Effector memory CD4-positive, alpha-beta T cell (primary cell): ENCODE measurements around the gene FALEC.

Source experiments
- DNase-seq, 3 donors: peaks; one replicate each; pipeline ENCODE4 v3.0.0-alpha.2; 2020
- H3K27ac ChIP-seq: 2 replicates; pipeline ENCODE4 v1.7.0; 2013; ENCODE audit warnings: mild to moderate bottlenecking, low read length, moderate library complexity; ENCODE audit not compliant: insufficient read depth, poor library complexity, severe bottlenecking
- H3K27me3 ChIP-seq: replicated peaks from 2 replicates; pipeline ENCODE4 v1.7.0; 2013; ENCODE audit warnings: mild to moderate bottlenecking, low read length; ENCODE audit not compliant: insufficient read depth, control insufficient read depth, poor library complexity, severe bottlenecking
- H3K36me3 ChIP-seq: 2 replicates; pipeline ENCODE4 v1.7.0; 2013; ENCODE audit warnings: mild to moderate bottlenecking, low read length, moderate library complexity; ENCODE audit not compliant: control insufficient read depth, insufficient read depth
- H3K4me1 ChIP-seq: 2 replicates; pipeline ENCODE4 v1.7.0; 2013; ENCODE audit warnings: low read length, mild to moderate bottlenecking; ENCODE audit not compliant: control insufficient read depth, insufficient read depth, poor library complexity, severe bottlenecking
- H3K4me3 ChIP-seq: 2 replicates; pipeline ENCODE4 v1.7.0; 2013; ENCODE audit warnings: low read length, low read depth, mild to moderate bottlenecking; ENCODE audit not compliant: insufficient read depth, poor library complexity, severe bottlenecking
- H3K9me3 ChIP-seq: 2 replicates; pipeline ENCODE4 v1.7.0; 2013; ENCODE audit warnings: mild to moderate bottlenecking, low read length, moderate library complexity; ENCODE audit not compliant: control insufficient read depth
- total RNA-seq, 3 donors: gene quantifications; one replicate each; lab custom pipeline; 2026; lab: John Stamatoyannopoulos, UW

The FALEC gene
- 0 to 0.44 (median 0) reads per million in 3 donors for total RNA-seq

GRCh38 chr1:150515328-150516049, at the start of gene FALEC:
FALEC (plus strand) TSS chr1:150515752.
- H3K4me1 ChIP-seq, result peaks cover 11% of the 10 kb centered on the region
- no peaks in the 10 kb centered on the region for H3K27me3 ChIP-seq
- peak within 1 kb of the TSS; percentile 69 for H3K4me3 ChIP-seq
- DNase-seq, result peak; percentile 83 to 89 (median 83)
- H3K27ac ChIP-seq, result peak within 1 kb of the TSS; percentile 59
- no peaks in the 10 kb centered on the region for H3K36me3 ChIP-seq
- no peaks in the 10 kb centered on the region for H3K9me3 ChIP-seq

GRCh38 chr1:150466964-150467363, 48.6 kb upstream of the FALEC start:
- no peaks in the 10 kb centered on the region for H3K9me3 ChIP-seq
- peaks cover 30% of the 10 kb centered on the region for H3K36me3 ChIP-seq
- H3K4me3 ChIP-seq, result no peak overlapping the region
- no peaks in the 10 kb centered on the region for H3K4me1 ChIP-seq
- DNase-seq, result no peak
- H3K27ac ChIP-seq, result no peak overlapping the region
- H3K27me3 ChIP-seq, result no peaks in the 10 kb centered on the region

GRCh38 chr1:150469291-150469690, 46.3 kb upstream of the FALEC start:
- Histone ChIP-seq H3K4me1 (no peaks in the 10 kb centered on the region), H3K9me3 (no peaks in the 10 kb centered on the region), H3K27me3 (no peaks in the 10 kb centered on the region), H3K27ac (no peak overlapping the region), H3K36me3 (peaks cover 42% of the 10 kb centered on the region), H3K4me3 (no peak overlapping the region)
- no peak for DNase-seq

GRCh38 chr1:150472601-150473200, 42.9 kb upstream of the FALEC start:
- no peak for DNase-seq
- H3K9me3 ChIP-seq, result no peaks in the 10 kb centered on the region
- no peaks in the 10 kb centered on the region for H3K27me3 ChIP-seq
- H3K36me3 ChIP-seq, result peaks cover 32% of the 10 kb centered on the region
- no peak overlapping the region for H3K27ac ChIP-seq
- H3K4me3 ChIP-seq, result no peak overlapping the region
- H3K4me1 ChIP-seq, result no peaks in the 10 kb centered on the region

GRCh38 chr1:150473659-150474058, 41.9 kb upstream of the FALEC start:
- H3K27me3 ChIP-seq, result no peaks in the 10 kb centered on the region
- no peaks in the 10 kb centered on the region for H3K9me3 ChIP-seq
- no peaks in the 10 kb centered on the region for H3K4me1 ChIP-seq
- H3K4me3 ChIP-seq, result no peak overlapping the region
- no peak overlapping the region for H3K27ac ChIP-seq
- peaks cover 32% of the 10 kb centered on the region for H3K36me3 ChIP-seq
- DNase-seq, result no peak

- Histone ChIP-seq H3K9me3 (no peaks in the 10 kb centered on the region), H3K4me3 (no peak overlapping the region), H3K27ac (no peak overlapping the region), H3K27me3 (no peaks in the 10 kb centered on the region), H3K4me1 (no peaks in the 10 kb centered on the region), H3K36me3 (peaks cover 32% of the 10 kb centered on the region)
- no peak for DNase-seq
Measured at GRCh38 chr1:150474869-150475268, 40.7 kb upstream of the FALEC start.

- Histone ChIP-seq H3K36me3 (peaks cover 14% of the 10 kb centered on the region), H3K4me3 (no peak overlapping the region), H3K27me3 (no peaks in the 10 kb centered on the region), H3K27ac (no peak overlapping the region), H3K9me3 (no peaks in the 10 kb centered on the region), H3K4me1 (no peaks in the 10 kb centered on the region)
- no peak for DNase-seq
Measured at GRCh38 chr1:150476754-150477153, 38.8 kb upstream of the FALEC start.

GRCh38 chr1:150477320-150477719, 38.2 kb upstream of the FALEC start:
- Histone ChIP-seq H3K9me3 (no peaks in the 10 kb centered on the region), H3K27me3 (no peaks in the 10 kb centered on the region), H3K27ac (no peak overlapping the region), H3K4me1 (no peaks in the 10 kb centered on the region), H3K36me3 (peaks cover 8% of the 10 kb centered on the region), H3K4me3 (no peak overlapping the region)
- no peak for DNase-seq

GRCh38 chr1:150477733-150478132, 37.8 kb upstream of the FALEC start:
- DNase-seq, result no peak
- H3K27me3 ChIP-seq, result no peaks in the 10 kb centered on the region

GRCh38 chr1:150479370-150479769, 36.2 kb upstream of the FALEC start:
- no peaks in the 10 kb centered on the region for H3K4me1 ChIP-seq
- H3K36me3 ChIP-seq, result no peaks in the 10 kb centered on the region
- no peaks in the 10 kb centered on the region for H3K27me3 ChIP-seq
- DNase-seq, result no peak
- no peak overlapping the region for H3K27ac ChIP-seq
- H3K9me3 ChIP-seq, result no peaks in the 10 kb centered on the region
- H3K4me3 ChIP-seq, result no peak overlapping the region

More at GRCh38 chr1:150477733-150478132, 37.8 kb upstream of the FALEC start:
- Histone ChIP-seq H3K36me3 (peaks cover 4% of the 10 kb centered on the region), H3K4me1 (no peaks in the 10 kb centered on the region), H3K9me3 (no peaks in the 10 kb centered on the region), H3K27ac (no peak overlapping the region), H3K4me3 (no peak overlapping the region)
